HepG2 (cell line): Measurements from ENCODE around the gene FBXL4. TPM values are rescaled to one million over a fixed set of nuclear protein-coding genes. Genes with fewer than 3 reads are reported as not detected.
A peak's percentile ranks its signal among the peaks of the same experiment; 100 is the strongest.

ENCODE experiments used
- ATAC-seq: fragments of 200-7000 bp; cut with Tn5 transposase; 3 replicates; pipeline ENCODE4 v1.9.1; 2020; ENCODE audit warnings: mild to moderate bottlenecking, moderate library complexity
- BruUV-seq: library from RNA; stranded (reverse); fragments of 400-500 nt; replicated peaks from 2 replicates; lab custom pipeline; 2021; lab: Mats Ljungman, UMichigan
- CTCF ChIA-PET: fragments of 300-600 bp; formaldehyde crosslinking; extraction: SDS; loops from one replicate; lab custom pipeline; 2021; ENCODE audit warnings: low total read pairs, inconsistent platforms, low intra/inter-chr PET ratio; lab: Yijun Ruan, JAX
- POLR2A ChIA-PET: fragments of 350-600 bp; sonication (Branson Sonifier 250); formaldehyde crosslinking; loops from one replicate; lab custom pipeline; 2020; ENCODE audit warnings: antibody characterized with exemption, inconsistent platforms; lab: Yijun Ruan, JAX
- DNase-seq: peaks from one replicate; pipeline ENCODE4 v3.0.0-alpha.2; 2015; ENCODE audit warnings: low spot score
- FAIRE-seq: peaks from 3 replicates; lab custom pipeline; 2011; peaks lifted over from hg19 to GRCh38; lab: Jason Lieb, UNC
- H2AFZ ChIP-seq: one replicate; pipeline ENCODE4 v1.6.1; 2011; ENCODE audit warnings: low read length, inconsistent platforms
- H3K27ac ChIP-seq: fragments of 300-600 bp; 3 replicates; pipeline ENCODE4 v1.8.0; 2011; ENCODE audit warnings: mixed run types, mild to moderate bottlenecking, mixed read lengths, low read length, inconsistent platforms; ENCODE audit not compliant: insufficient read depth; ENCODE audit errors: extremely low read length
- H3K27me3 ChIP-seq, 2 experiments: fragments of 200-600 bp in 1 of 2; 2 replicates in 1 of 2; 3 replicates in 1 of 2; pipeline versions ENCODE4 v1.6.0 to v1.8.0; 2011; ENCODE audit warnings: low read length in 2 of 2, mild to moderate bottlenecking in 2 of 2, moderate library complexity in 2 of 2, inconsistent platforms in 1 of 2; ENCODE audit not compliant: insufficient read depth in 2 of 2, control insufficient read depth in 1 of 2
- H3K36me3 ChIP-seq, 2 experiments: fragments of 200-600 bp in 1 of 2; replicated peaks in 1 of 2; 2 replicates in 1 of 2; 3 replicates in 1 of 2; pipeline versions ENCODE4 v1.5.1 to v1.8.0; 2011; ENCODE audit warnings: low read length in 2 of 2, inconsistent platforms in 1 of 2; ENCODE audit not compliant: insufficient read depth in 2 of 2, control insufficient read depth in 1 of 2
- H3K4me1 ChIP-seq: 2 replicates; pipeline ENCODE4 v1.5.1; 2012; ENCODE audit warnings: low read length, inconsistent platforms; ENCODE audit not compliant: insufficient read depth
- H3K4me2 ChIP-seq: 2 replicates; pipeline ENCODE4 v1.6.0; 2011; ENCODE audit warnings: low read depth, low read length, inconsistent platforms
- H3K4me3 ChIP-seq, 3 experiments: fragments of 200-600 bp in 1 of 3; sonication (generic), shearing (Covaris generic) in 1 of 3; replicated peaks in 1 of 3; 2 replicates each; pipeline ENCODE4 v1.5.1; 2011 to 2016; ENCODE audit warnings: low read length in 3 of 3, inconsistent platforms in 2 of 3, low read depth in 2 of 3, mild to moderate bottlenecking in 2 of 3, control low read depth in 1 of 3, mixed read lengths in 1 of 3; ENCODE audit not compliant: insufficient read depth in 1 of 3
- H3K79me2 ChIP-seq: one replicate; pipeline ENCODE4 v1.6.1; 2011; ENCODE audit warnings: low read length, inconsistent platforms; ENCODE audit not compliant: insufficient read depth
- H3K9ac ChIP-seq: 2 replicates; pipeline ENCODE4 v1.6.0; 2011; ENCODE audit warnings: mild to moderate bottlenecking, low read depth, low read length, inconsistent platforms; ENCODE audit not compliant: insufficient read depth
- H3K9me3 ChIP-seq: 2 replicates; pipeline ENCODE4 v1.5.1; 2012; ENCODE audit warnings: mild to moderate bottlenecking, low read length
- H4K20me1 ChIP-seq: 2 replicates; pipeline ENCODE4 v1.6.0; 2011; ENCODE audit warnings: inconsistent platforms, mild to moderate bottlenecking, low read length, moderate library complexity; ENCODE audit not compliant: insufficient read depth
- CTCF ChIP-seq: sonication (generic); formaldehyde crosslinking; IDR thresholded peaks from 2 replicates; pipeline ENCODE4 v1.5.0; 2020; ENCODE audit warnings: mild to moderate bottlenecking, missing genetic modification reagents, moderate library complexity
- FOXP1 ChIP-seq, 2 experiments: fragments of 450-650 bp in 1 of 2; IDR thresholded peaks; 2 replicates each; pipeline ENCODE4 v1.6.1; 2017 to 2018; ENCODE audit warnings: antibody characterized with exemption in 1 of 2
- GABPB1 ChIP-seq: IDR thresholded peaks from 2 replicates; pipeline ENCODE4 v1.6.1; 2016; ENCODE audit warnings: mild to moderate bottlenecking, missing genetic modification reagents, moderate library complexity, missing compliant biosample characterization
- HMGXB4 ChIP-seq, 2 experiments: sonication (generic) in 1 of 2; formaldehyde crosslinking in 1 of 2; IDR thresholded peaks; 2 replicates each; pipeline versions ENCODE4 v1.4.0 to v1.6.1; 2018 to 2020; ENCODE audit warnings: missing genetic modification reagents in 2 of 2, borderline replicate concordance in 1 of 2, low read depth in 1 of 2, mild to moderate bottlenecking in 1 of 2, missing biosample characterization in 1 of 2
- LRRFIP1 ChIP-seq: sonication (generic); formaldehyde crosslinking; conservative IDR thresholded peaks from 2 replicates; pipeline ENCODE4 v1.4.0; 2020; ENCODE audit warnings: missing genetic modification reagents
- TP53 ChIP-seq: sonication (generic); formaldehyde crosslinking; conservative IDR thresholded peaks from 2 replicates; pipeline ENCODE4 v1.4.0; 2020; ENCODE audit warnings: missing genetic modification reagents
- ZBTB14 ChIP-seq: sonication (generic); formaldehyde crosslinking; IDR thresholded peaks from 2 replicates; pipeline ENCODE4 v1.4.0; 2020; ENCODE audit warnings: missing genetic modification reagents
- ZNF12 ChIP-seq: sonication (generic); formaldehyde crosslinking; IDR thresholded peaks from 2 replicates; pipeline ENCODE4 v1.5.0; 2020; ENCODE audit warnings: missing genetic modification reagents
- ZNF225 ChIP-seq: sonication (generic); formaldehyde crosslinking; IDR thresholded peaks from 2 replicates; pipeline ENCODE4 v1.4.0; 2020; ENCODE audit warnings: mild to moderate bottlenecking, missing genetic modification reagents
- ZNF335 ChIP-seq: sonication (generic); formaldehyde crosslinking; IDR thresholded peaks from 2 replicates; pipeline ENCODE4 v1.4.0; 2020; ENCODE audit warnings: missing genetic modification reagents
- ZNF724P ChIP-seq: sonication (generic); formaldehyde crosslinking; IDR thresholded peaks from 2 replicates; pipeline ENCODE4 v1.8.0; 2022; ENCODE audit warnings: missing genetic modification reagents, borderline replicate concordance
- ZNF776 ChIP-seq: sonication (generic); formaldehyde crosslinking; IDR thresholded peaks from 2 replicates; pipeline ENCODE4 v1.4.0; 2020; ENCODE audit warnings: mild to moderate bottlenecking, missing genetic modification reagents
- WGBS: methylation state at CpG from one replicate; pipeline ENCODE4 v1.1.6; 2017; ENCODE audit warnings: low lambda C conversion rate; 5-methylcytosine and 5-hydroxymethylcytosine counted together
- in situ Hi-C: cut with HindIII; loops from 2 replicates; pipeline ENCODE4 v1.10.0; 2017; ENCODE audit warnings: low pct_unique_long_range_greater_than_20kb; ENCODE audit not compliant: extremely low pct_ligation_motif_present
- intact Hi-C: fragments of 100-400 bp; cut with micrococcal nuclease; formaldehyde crosslinking; loops from one replicate; pipeline ENCODE4 v1.10.0; 2022; ENCODE audit not compliant: unreplicated experiment
- polyA plus RNA-seq, 8 experiments: library from polyadenylated mRNA; depleted of rRNA in 3 of 8; stranded (reverse) in 7 of 8; unstranded in 1 of 8; fragments of >200 nt; fragmentation: Illumina TruSeq in 4 of 8; extraction: Trizol in 4 of 8; gene quantifications; 2 replicates each; pipeline versions ENCODE4 v1.2.1 to v1.2.3, GENCODE V29; 2011 to 2016; ENCODE audit warnings: low read depth in 4 of 8, missing spikeins in 1 of 8, mixed read lengths in 1 of 8; ENCODE audit not compliant: insufficient read depth in 1 of 8
- total RNA-seq, 5 experiments: library from RNA; depleted of rRNA; stranded (reverse); fragments of >200 nt; fragmentation: Illumina TruSeq; extraction: Trizol; gene quantifications; 2 replicates each; pipeline ENCODE4 v1.2.3, GENCODE V29; 2016; ENCODE audit warnings: low read depth in 1 of 5

Gene FBXL4
- total and polyA plus RNA-seq, 2 of the 13 experiments (the other 11 are each of a cell fraction or from before 2014, with no cell fraction given): 13.2 to 17.6 TPM

- no peak for TF ChIP-seq FOXP1 (IDR thresholded peaks at IDR 0.05)
- TF ChIP-seq FOXP1 (CRISPR knock-in tag; IDR thresholded peaks at IDR 0.05): no peak
- no peak for TF ChIP-seq ZNF225 (CRISPR knock-in tag)
- TF ChIP-seq ZNF724P: no peak
Measured at GRCh38 chr6:98944168-98944567, 3.6 kb downstream of the FBXL4 start (continued).

GRCh38 chr6:98942263-98942803, 5.4 kb downstream of the FBXL4 start:
- BruUV-seq: no TSS peak
- H3K36me3 ChIP-seq: no peaks in the 10 kb centered on the region
- DNase-seq (peak; percentile 26), ATAC-seq (no peak), FAIRE-seq (no peak)
- peaks cover 6% of the 10 kb centered on the region; the same call in 1 of the 2 replicates for H3K9me3 ChIP-seq
- ChIA-PET POLR2A (no interaction called here), CTCF (no interaction called here)
- no peak overlapping the region for H2AFZ ChIP-seq
- no peak overlapping the region for H3K27ac ChIP-seq
- 97% methylated on average over 3 of the region's 3 CpGs for WGBS
- H4K20me1 ChIP-seq: peaks cover 40% of the 10 kb centered on the region
- H3K4me2 ChIP-seq: no peak overlapping the region
- H3K27me3 ChIP-seq: no peaks in the 10 kb centered on the region; a peak in 1 of 5 replicates
- no peak overlapping the region for H3K4me3 ChIP-seq
- H3K9ac ChIP-seq: no peak overlapping the region
- intact Hi-C loops (loop anchor here (5.0 kb wide), 1 partner anchor 95 kb away; no protein-coding TSS in a partner anchor), in situ Hi-C loops (no loop called here)
- H3K79me2 ChIP-seq: peaks cover 78% of the 10 kb centered on the region
- H3K4me1 ChIP-seq: peaks cover 50% of the 10 kb centered on the region
- TF ChIP-seq GABPB1 (CRISPR knock-in tag): no peak
- TF ChIP-seq ZBTB14 (CRISPR knock-in tag): no peak
- TF ChIP-seq ZNF776: 0 out of 2 replicates have a peak, but pooled peaks have one; percentile 55
- TF ChIP-seq TP53 (CRISPR knock-in tag): no peak
- no peak for TF ChIP-seq ZNF12 (CRISPR knock-in tag)
- TF ChIP-seq CTCF (CRISPR knock-in tag): peak; percentile 14; the same call in 1 of the 2 replicates
- no peak for TF ChIP-seq HMGXB4 (CRISPR knock-in tag; IDR thresholded peaks at IDR 0.05; ENCODE audit: borderline replicate concordance in 1 of 2, low read depth in 1 of 2)
- TF ChIP-seq ZNF335: no peak
- TF ChIP-seq LRRFIP1 (CRISPR knock-in tag): no peak
